Measurements from ENCODE around the gene NHLH1. TPM values are rescaled to one million over a fixed set of nuclear protein-coding genes. Genes with fewer than 3 reads are reported as not detected.

Gene NHLH1
- total and polyA plus RNA-seq, 10 of the 15 experiments (the other 5 are each of a cell fraction or from before 2014, with no cell fraction given) = 0.22 to 0.98 (median 0.43) TPM; not detected in 1

- TF ChIP-seq ZBTB40 (IDR thresholded peaks at IDR 0.05; ENCODE audit: borderline replicate concordance) (peak; percentile 95), POLR2AphosphoS2 (IDR thresholded peaks at IDR 0.05; ENCODE audit: low read depth, low read length) (peak; percentile 86), BHLHE40 (IDR thresholded peaks at IDR 0.05; ENCODE audit: borderline replicate concordance in 1 of 2, low read depth in 2 of 2, low read length in 1 of 2) (peak in 1 of 2 experiments; percentile 43; a peak in 1 of 4 replicates), BCL3 (IDR thresholded peaks at IDR 0.05; ENCODE audit: borderline replicate concordance, insufficient read depth, low read depth, low read length, poor library complexity, severe bottlenecking) (peak; percentile 81), GATAD2B (conservative IDR thresholded peaks at IDR 0.05; ENCODE audit: low read depth) (0 out of 2 replicates have a peak, but pooled peaks have one; percentile 59), ZBED1 (IDR thresholded peaks at IDR 0.05; ENCODE audit: borderline replicate concordance) (peak; percentile 39; the same call in 1 of the 2 replicates)
These were observed 23.7 kb upstream of the NHLH1 start, which contains the start of the genes COPA and NCSTN (continued) for GRCh38 chr1:160342953-160343869.
